ENCODE results near the gene LBHD2. TPM values are rescaled to one million over a fixed set of nuclear protein-coding genes. Genes with fewer than 3 reads are reported as not detected.

LBHD2 gene
- total and polyA plus RNA-seq, 2 donors (not counting 1 experiment from before 2014, with no cell fraction given) = not detected

GRCh38 chr14:103101963-103102688 lies 18.1 kb downstream of the LBHD2 start:
- CTCF ChIA-PET = interaction anchor here (5.4 kb wide), 1 partner anchor 190 kb away, joined by 70 read pairs; no protein-coding TSS in a partner anchor

More at GRCh38 chr14:103101963-103102688, 18.1 kb downstream of the LBHD2 start:
- POLR2A ChIA-PET = interaction anchor here (1.0 kb wide), 1 partner anchor 8 kb away, joined by 4 read pairs; no protein-coding TSS in a partner anchor
- TF ChIP-seq CTCF (IDR thresholded peaks at IDR 0.05) (no peak), EZH2 (IDR thresholded peaks at IDR 0.05; ENCODE audit: borderline replicate concordance, insufficient read depth, low read depth, low read length, poor library complexity, severe bottlenecking) (no peak)
- DNase-seq (no peak), ATAC-seq (ENCODE audit: low read depth) (no peak)
- Histone ChIP-seq H3K79me2 (ENCODE audit: control insufficient read depth, insufficient read depth, low read length) (no peaks in the 10 kb centered on the region), H3K27me3 (replicated peaks in 1 of 4; ENCODE audit: control extremely low read depth in 1 of 4, control insufficient read depth in 3 of 4, insufficient read depth in 4 of 4, low read length in 3 of 4) (peaks cover 0 to 47% (median 17%) of the 10 kb centered on the region in 4 experiments), H2AFZ (ENCODE audit: insufficient read depth, low read depth, low read length, poor library complexity, severe bottlenecking) (no peak overlapping the region), H3K9me3 (ENCODE audit: control extremely low read depth in 1 of 3, control insufficient read depth in 2 of 3, insufficient read depth in 1 of 3, low read length in 2 of 3) (peaks cover 0 to 13% (median 0%) of the 10 kb centered on the region in 3 donors), H3K36me3 (replicated peaks in 1 of 2; ENCODE audit: control extremely low read depth in 1 of 2, control insufficient read depth in 1 of 2, extremely low read depth in 1 of 2, insufficient read depth in 2 of 2, low read length in 1 of 2) (no peaks in the 10 kb centered on the region), H4K20me1 (ENCODE audit: control insufficient read depth, insufficient read depth, low read length, poor library complexity, severe bottlenecking) (no peaks in the 10 kb centered on the region), H3K27ac (ENCODE audit: low read length in 2 of 2) (no peak overlapping the region), H3K9ac (ENCODE audit: low read length) (no peak overlapping the region), H3K4me2 (replicated peaks; ENCODE audit: low read depth, low read length, poor library complexity, severe bottlenecking) (peak overlapping the region; percentile 27), H3K4me1 (ENCODE audit: control insufficient read depth in 2 of 2, insufficient read depth in 2 of 2, low read length in 2 of 2) (peaks cover 43 to 47% of the 10 kb centered on the region in 2 donors), H3K4me3 (ENCODE audit: control extremely low read depth in 1 of 5, extremely low read depth in 1 of 5, insufficient read depth in 1 of 5, low read depth in 2 of 5, low read length in 4 of 5) (no peak overlapping the region)
- H3K4me1 Mint-ChIP-seq = peaks cover 30% of the 10 kb centered on the region
- H3K9me3 Mint-ChIP-seq (ENCODE audit: insufficient read depth) = no peaks in the 10 kb centered on the region
- intact Hi-C loops (cut with micrococcal nuclease) = no loop called here
- 38% methylated on average over 85 of the region's 85 CpGs for WGBS (ENCODE audit: insufficient coverage)
- peaks cover 20% of the 10 kb centered on the region for H3K27me3 Mint-ChIP-seq
- peak overlapping the region; percentile 19 for H3K4me3 Mint-ChIP-seq
- H3K27ac Mint-ChIP-seq = no peak overlapping the region
